NT2/D1 (cell line): ENCODE measurements around the gene CREB3L1.

Source experiments
- DNase-seq: peaks from one replicate; pipeline ENCODE4 v3.0.0-alpha.2; 2011; ENCODE audit warnings: low read depth, low spot score
- H3K27me3 ChIP-seq: 2 replicates; pipeline ENCODE4 v1.6.0; 2011; ENCODE audit warnings: mild to moderate bottlenecking; ENCODE audit not compliant: insufficient read length, insufficient read depth
- H3K36me3 ChIP-seq: 2 replicates; pipeline ENCODE4 v1.6.1; 2011; ENCODE audit warnings: mild to moderate bottlenecking, low read length, mixed read lengths; ENCODE audit not compliant: insufficient read depth, insufficient read length
- H3K4me1 ChIP-seq: 2 replicates; pipeline ENCODE4 v1.5.1; 2011; ENCODE audit not compliant: insufficient read depth, insufficient read length
- H3K4me3 ChIP-seq: 2 replicates; pipeline ENCODE4 v1.5.1; 2011; ENCODE audit warnings: low read depth; ENCODE audit not compliant: insufficient read length
- H3K9ac ChIP-seq: 2 replicates; pipeline ENCODE4 v1.6.0; 2011; ENCODE audit warnings: low read depth; ENCODE audit not compliant: insufficient read length
- H3K9me3 ChIP-seq: 2 replicates; pipeline ENCODE4 v1.5.1; 2011; ENCODE audit warnings: mild to moderate bottlenecking, low read length; ENCODE audit not compliant: insufficient read depth
- SUZ12 ChIP-seq: IDR thresholded peaks from 2 replicates; pipeline ENCODE4 v1.6.1; 2011; ENCODE audit not compliant: insufficient read length, insufficient read depth; ENCODE audit errors: extremely low read depth
- YY1 ChIP-seq: IDR thresholded peaks from 2 replicates; pipeline ENCODE4 v1.6.1; 2011; ENCODE audit not compliant: insufficient read length, insufficient read depth
- ZNF274 ChIP-seq: IDR thresholded peaks from 2 replicates; pipeline ENCODE4 v1.6.1; 2011; ENCODE audit warnings: mild to moderate bottlenecking, low read depth, low read length

CREB3L1 gene

GRCh38 chr11:46267930-46268329 lies 9.5 kb upstream of the CREB3L1 start:
- no peak for DNase-seq
- no peak for TF ChIP-seq ZNF274
- TF ChIP-seq SUZ12: no peak
- no peak for TF ChIP-seq YY1
- no peak overlapping the region for H3K9ac ChIP-seq
- H3K4me3 ChIP-seq: no peak overlapping the region
- peaks cover 11% of the 10 kb centered on the region for H3K4me1 ChIP-seq
- no peaks in the 10 kb centered on the region for H3K36me3 ChIP-seq
- H3K9me3 ChIP-seq: peaks cover 4% of the 10 kb centered on the region; the same call in 1 of the 2 replicates
- H3K27me3 ChIP-seq: no peaks in the 10 kb centered on the region

- Histone ChIP-seq H3K9ac (no peak overlapping the region), H3K4me3 (no peak overlapping the region), H3K4me1 (peaks cover 14% of the 10 kb centered on the region), H3K9me3 (no peaks in the 10 kb centered on the region), H3K27me3 (no peaks in the 10 kb centered on the region), H3K36me3 (no peaks in the 10 kb centered on the region)
- no peak for DNase-seq
- TF ChIP-seq YY1 (no peak), ZNF274 (no peak), SUZ12 (no peak)
Observed at GRCh38 chr11:46270684-46271083, 6.8 kb upstream of the CREB3L1 start.

GRCh38 chr11:46271407-46271806 lies 6.1 kb upstream of the CREB3L1 start:
- Histone ChIP-seq H3K4me3 (no peak overlapping the region), H3K9ac (no peak overlapping the region), H3K4me1 (peaks cover 17% of the 10 kb centered on the region), H3K27me3 (no peaks in the 10 kb centered on the region), H3K36me3 (no peaks in the 10 kb centered on the region), H3K9me3 (no peaks in the 10 kb centered on the region)
- TF ChIP-seq ZNF274: no peak
- TF ChIP-seq SUZ12: no peak
- TF ChIP-seq YY1: no peak
- DNase-seq: no peak

- Histone ChIP-seq H3K9ac (peak overlapping the region; percentile 57), H3K9me3 (no peaks in the 10 kb centered on the region), H3K4me1 (peaks cover 17% of the 10 kb centered on the region), H3K27me3 (no peaks in the 10 kb centered on the region), H3K4me3 (no peak overlapping the region), H3K36me3 (no peaks in the 10 kb centered on the region)
- no peak for TF ChIP-seq ZNF274
- no peak for TF ChIP-seq YY1
- TF ChIP-seq SUZ12: no peak
- DNase-seq: no peak
Observed at GRCh38 chr11:46271875-46272815, 5.3 kb upstream of the CREB3L1 start.

GRCh38 chr11:46272816-46273427 lies 4.5 kb upstream of the CREB3L1 start:
- TF ChIP-seq YY1: no peak
- no peak for TF ChIP-seq SUZ12
- TF ChIP-seq ZNF274: no peak
- no peaks in the 10 kb centered on the region for H3K36me3 ChIP-seq
- no peaks in the 10 kb centered on the region for H3K27me3 ChIP-seq
- peak overlapping the region; percentile 57 for H3K9ac ChIP-seq
- H3K9me3 ChIP-seq: no peaks in the 10 kb centered on the region
- no peak for DNase-seq
- H3K4me3 ChIP-seq: no peak overlapping the region
- peaks cover 17% of the 10 kb centered on the region for H3K4me1 ChIP-seq

- TF ChIP-seq SUZ12: no peak
- TF ChIP-seq ZNF274: no peak
- no peak for TF ChIP-seq YY1
- Histone ChIP-seq H3K4me1 (peaks cover 17% of the 10 kb centered on the region), H3K9ac (no peak overlapping the region), H3K4me3 (no peak overlapping the region), H3K36me3 (no peaks in the 10 kb centered on the region), H3K9me3 (no peaks in the 10 kb centered on the region), H3K27me3 (no peaks in the 10 kb centered on the region)
- no peak for DNase-seq
Observed at GRCh38 chr11:46273511-46274205, 3.8 kb upstream of the CREB3L1 start.
